GM23338 (cell line): ENCODE measurements around the gene ZSWIM1.
"Not testable (repeated sequence)": the region's sequence is repeated elsewhere in the genome, so short reads cannot be mapped to it uniquely, and the experiment has no call there.

Experiments
- EZH2 ChIP-seq: fragments of 200-600 bp; sonication (generic); IDR thresholded peaks from one replicate; pipeline ENCODE4 v1.8.0; 2017; ENCODE audit warnings: antibody characterized with exemption, mild to moderate bottlenecking, low read depth; ENCODE audit not compliant: unreplicated experiment
- POLR2AphosphoS5 ChIP-seq: IDR thresholded peaks from 2 replicates; pipeline ENCODE4 v1.6.1; 2016; ENCODE audit warnings: antibody characterized with exemption, low read depth
- STAT1 ChIP-seq: IDR thresholded peaks from one replicate; pipeline ENCODE4 v1.6.1; 2016; ENCODE audit warnings: antibody characterized with exemption; ENCODE audit not compliant: unreplicated experiment
- TF ChIP-seq, protein P1 (sequence below), 2 experiments: fragments of 200-600 bp in 1 of 2; sonication (generic) in 1 of 2; conservative IDR thresholded peaks; 2 replicates each; pipeline versions ENCODE4 v1.5.1 to v1.6.1; 2016 to 2017; ENCODE audit warnings: antibody characterized with exemption in 2 of 2, low read depth in 2 of 2, mild to moderate bottlenecking in 2 of 2, moderate library complexity in 1 of 2
- TF ChIP-seq, protein P2 (sequence below): IDR thresholded peaks from one replicate; pipeline ENCODE4 v1.6.1; 2018; ENCODE audit warnings: antibody characterized with exemption; ENCODE audit not compliant: unreplicated experiment
- TF ChIP-seq, protein P3 (sequence below): IDR thresholded peaks from 2 replicates; pipeline ENCODE4 v1.6.1; 2016; ENCODE audit warnings: antibody characterized with exemption
- TF ChIP-seq, protein P4 (sequence below): fragments of 250-450 bp; sonication (Bioruptor Pico); IDR thresholded peaks from 2 replicates; pipeline ENCODE4 v1.5.0; 2020; ENCODE audit warnings: mild to moderate bottlenecking, moderate library complexity

DNA sequence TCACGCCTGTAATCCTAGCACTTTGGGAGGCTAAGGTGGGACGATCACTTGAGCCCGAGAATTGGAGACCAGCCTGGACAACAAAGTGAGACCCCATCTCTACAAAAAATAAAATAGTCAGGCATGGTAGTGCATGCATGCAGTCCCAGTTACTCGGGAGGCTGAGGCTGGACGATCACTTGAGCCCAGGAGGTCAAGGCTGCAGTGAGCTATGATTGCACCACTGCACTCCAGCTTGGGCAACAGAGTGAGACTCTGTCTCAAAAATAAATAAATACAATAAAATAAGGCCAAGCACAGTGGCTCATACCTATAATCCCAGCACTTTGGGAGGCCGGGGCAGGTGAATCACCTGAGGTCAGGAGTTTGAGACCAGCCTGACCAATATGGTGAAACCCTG lies 20.3 kb downstream of the ZSWIM1 start:
- TF ChIP-seq, protein P1, sequence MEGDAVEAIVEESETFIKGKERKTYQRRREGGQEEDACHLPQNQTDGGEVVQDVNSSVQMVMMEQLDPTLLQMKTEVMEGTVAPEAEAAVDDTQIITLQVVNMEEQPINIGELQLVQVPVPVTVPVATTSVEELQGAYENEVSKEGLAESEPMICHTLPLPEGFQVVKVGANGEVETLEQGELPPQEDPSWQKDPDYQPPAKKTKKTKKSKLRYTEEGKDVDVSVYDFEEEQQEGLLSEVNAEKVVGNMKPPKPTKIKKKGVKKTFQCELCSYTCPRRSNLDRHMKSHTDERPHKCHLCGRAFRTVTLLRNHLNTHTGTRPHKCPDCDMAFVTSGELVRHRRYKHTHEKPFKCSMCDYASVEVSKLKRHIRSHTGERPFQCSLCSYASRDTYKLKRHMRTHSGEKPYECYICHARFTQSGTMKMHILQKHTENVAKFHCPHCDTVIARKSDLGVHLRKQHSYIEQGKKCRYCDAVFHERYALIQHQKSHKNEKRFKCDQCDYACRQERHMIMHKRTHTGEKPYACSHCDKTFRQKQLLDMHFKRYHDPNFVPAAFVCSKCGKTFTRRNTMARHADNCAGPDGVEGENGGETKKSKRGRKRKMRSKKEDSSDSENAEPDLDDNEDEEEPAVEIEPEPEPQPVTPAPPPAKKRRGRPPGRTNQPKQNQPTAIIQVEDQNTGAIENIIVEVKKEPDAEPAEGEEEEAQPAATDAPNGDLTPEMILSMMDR (conservative IDR thresholded peaks at IDR 0.05; ENCODE audit: low read depth in 2 of 2), result not testable (repeated sequence)
- TF ChIP-seq, protein P2, sequence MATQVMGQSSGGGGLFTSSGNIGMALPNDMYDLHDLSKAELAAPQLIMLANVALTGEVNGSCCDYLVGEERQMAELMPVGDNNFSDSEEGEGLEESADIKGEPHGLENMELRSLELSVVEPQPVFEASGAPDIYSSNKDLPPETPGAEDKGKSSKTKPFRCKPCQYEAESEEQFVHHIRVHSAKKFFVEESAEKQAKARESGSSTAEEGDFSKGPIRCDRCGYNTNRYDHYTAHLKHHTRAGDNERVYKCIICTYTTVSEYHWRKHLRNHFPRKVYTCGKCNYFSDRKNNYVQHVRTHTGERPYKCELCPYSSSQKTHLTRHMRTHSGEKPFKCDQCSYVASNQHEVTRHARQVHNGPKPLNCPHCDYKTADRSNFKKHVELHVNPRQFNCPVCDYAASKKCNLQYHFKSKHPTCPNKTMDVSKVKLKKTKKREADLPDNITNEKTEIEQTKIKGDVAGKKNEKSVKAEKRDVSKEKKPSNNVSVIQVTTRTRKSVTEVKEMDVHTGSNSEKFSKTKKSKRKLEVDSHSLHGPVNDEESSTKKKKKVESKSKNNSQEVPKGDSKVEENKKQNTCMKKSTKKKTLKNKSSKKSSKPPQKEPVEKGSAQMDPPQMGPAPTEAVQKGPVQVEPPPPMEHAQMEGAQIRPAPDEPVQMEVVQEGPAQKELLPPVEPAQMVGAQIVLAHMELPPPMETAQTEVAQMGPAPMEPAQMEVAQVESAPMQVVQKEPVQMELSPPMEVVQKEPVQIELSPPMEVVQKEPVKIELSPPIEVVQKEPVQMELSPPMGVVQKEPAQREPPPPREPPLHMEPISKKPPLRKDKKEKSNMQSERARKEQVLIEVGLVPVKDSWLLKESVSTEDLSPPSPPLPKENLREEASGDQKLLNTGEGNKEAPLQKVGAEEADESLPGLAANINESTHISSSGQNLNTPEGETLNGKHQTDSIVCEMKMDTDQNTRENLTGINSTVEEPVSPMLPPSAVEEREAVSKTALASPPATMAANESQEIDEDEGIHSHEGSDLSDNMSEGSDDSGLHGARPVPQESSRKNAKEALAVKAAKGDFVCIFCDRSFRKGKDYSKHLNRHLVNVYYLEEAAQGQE, result not testable (repeated sequence)
- TF ChIP-seq, protein P3, sequence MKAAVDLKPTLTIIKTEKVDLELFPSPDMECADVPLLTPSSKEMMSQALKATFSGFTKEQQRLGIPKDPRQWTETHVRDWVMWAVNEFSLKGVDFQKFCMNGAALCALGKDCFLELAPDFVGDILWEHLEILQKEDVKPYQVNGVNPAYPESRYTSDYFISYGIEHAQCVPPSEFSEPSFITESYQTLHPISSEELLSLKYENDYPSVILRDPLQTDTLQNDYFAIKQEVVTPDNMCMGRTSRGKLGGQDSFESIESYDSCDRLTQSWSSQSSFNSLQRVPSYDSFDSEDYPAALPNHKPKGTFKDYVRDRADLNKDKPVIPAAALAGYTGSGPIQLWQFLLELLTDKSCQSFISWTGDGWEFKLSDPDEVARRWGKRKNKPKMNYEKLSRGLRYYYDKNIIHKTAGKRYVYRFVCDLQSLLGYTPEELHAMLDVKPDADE, result not testable (repeated sequence)
- TF ChIP-seq POLR2AphosphoS5, STAT1, EZH2: not testable (repeated sequence)
- TF ChIP-seq, protein P4, sequence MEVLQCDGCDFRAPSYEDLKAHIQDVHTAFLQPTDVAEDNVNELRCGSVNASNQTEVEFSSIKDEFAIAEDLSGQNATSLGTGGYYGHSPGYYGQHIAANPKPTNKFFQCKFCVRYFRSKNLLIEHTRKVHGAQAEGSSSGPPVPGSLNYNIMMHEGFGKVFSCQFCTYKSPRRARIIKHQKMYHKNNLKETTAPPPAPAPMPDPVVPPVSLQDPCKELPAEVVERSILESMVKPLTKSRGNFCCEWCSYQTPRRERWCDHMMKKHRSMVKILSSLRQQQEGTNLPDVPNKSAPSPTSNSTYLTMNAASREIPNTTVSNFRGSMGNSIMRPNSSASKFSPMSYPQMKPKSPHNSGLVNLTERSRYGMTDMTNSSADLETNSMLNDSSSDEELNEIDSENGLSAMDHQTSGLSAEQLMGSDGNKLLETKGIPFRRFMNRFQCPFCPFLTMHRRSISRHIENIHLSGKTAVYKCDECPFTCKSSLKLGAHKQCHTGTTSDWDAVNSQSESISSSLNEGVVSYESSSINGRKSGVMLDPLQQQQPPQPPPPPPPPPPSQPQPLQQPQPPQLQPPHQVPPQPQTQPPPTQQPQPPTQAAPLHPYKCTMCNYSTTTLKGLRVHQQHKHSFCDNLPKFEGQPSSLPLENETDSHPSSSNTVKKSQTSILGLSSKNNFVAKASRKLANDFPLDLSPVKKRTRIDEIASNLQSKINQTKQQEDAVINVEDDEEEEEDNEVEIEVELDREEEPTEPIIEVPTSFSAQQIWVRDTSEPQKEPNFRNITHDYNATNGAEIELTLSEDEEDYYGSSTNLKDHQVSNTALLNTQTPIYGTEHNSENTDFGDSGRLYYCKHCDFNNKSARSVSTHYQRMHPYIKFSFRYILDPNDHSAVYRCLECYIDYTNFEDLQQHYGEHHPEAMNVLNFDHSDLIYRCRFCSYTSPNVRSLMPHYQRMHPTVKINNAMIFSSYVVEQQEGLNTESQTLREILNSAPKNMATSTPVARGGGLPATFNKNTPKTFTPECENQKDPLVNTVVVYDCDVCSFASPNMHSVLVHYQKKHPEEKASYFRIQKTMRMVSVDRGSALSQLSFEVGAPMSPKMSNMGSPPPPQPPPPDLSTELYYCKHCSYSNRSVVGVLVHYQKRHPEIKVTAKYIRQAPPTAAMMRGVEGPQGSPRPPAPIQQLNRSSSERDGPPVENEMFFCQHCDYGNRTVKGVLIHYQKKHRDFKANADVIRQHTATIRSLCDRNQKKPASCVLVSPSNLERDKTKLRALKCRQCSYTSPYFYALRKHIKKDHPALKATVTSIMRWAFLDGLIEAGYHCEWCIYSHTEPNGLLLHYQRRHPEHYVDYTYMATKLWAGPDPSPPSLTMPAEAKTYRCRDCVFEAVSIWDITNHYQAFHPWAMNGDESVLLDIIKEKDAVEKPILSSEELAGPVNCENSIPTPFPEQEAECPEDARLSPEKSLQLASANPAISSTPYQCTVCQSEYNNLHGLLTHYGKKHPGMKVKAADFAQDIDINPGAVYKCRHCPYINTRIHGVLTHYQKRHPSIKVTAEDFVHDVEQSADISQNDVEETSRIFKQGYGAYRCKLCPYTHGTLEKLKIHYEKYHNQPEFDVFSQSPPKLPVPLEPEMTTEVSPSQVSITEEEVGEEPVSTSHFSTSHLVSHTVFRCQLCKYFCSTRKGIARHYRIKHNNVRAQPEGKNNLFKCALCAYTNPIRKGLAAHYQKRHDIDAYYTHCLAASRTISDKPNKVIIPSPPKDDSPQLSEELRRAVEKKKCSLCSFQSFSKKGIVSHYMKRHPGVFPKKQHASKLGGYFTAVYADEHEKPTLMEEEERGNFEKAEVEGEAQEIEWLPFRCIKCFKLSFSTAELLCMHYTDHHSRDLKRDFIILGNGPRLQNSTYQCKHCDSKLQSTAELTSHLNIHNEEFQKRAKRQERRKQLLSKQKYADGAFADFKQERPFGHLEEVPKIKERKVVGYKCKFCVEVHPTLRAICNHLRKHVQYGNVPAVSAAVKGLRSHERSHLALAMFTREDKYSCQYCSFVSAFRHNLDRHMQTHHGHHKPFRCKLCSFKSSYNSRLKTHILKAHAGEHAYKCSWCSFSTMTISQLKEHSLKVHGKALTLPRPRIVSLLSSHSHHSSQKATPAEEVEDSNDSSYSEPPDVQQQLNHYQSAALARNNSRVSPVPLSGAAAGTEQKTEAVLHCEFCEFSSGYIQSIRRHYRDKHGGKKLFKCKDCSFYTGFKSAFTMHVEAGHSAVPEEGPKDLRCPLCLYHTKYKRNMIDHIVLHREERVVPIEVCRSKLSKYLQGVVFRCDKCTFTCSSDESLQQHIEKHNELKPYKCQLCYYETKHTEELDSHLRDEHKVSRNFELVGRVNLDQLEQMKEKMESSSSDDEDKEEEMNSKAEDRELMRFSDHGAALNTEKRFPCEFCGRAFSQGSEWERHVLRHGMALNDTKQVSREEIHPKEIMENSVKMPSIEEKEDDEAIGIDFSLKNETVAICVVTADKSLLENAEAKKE (CRISPR knock-in tag), result not testable (repeated sequence)
